Adrenal gland (tissue), 12 donors: ENCODE results near the gene CNTLN. TPM values are rescaled to one million over a fixed set of nuclear protein-coding genes. Genes with fewer than 3 reads are reported as not detected.

Experiments used
- DNase-seq, 7 donors: peaks; one replicate each; pipeline ENCODE4 v3.0.0-alpha.2; 2019 to 2020
- H3K27ac ChIP-seq, 5 donors: fragments of 200-600 bp; sonication (generic) in 4 of 5; 1 replicate in 3 of 5; 2 replicates in 2 of 5; pipeline versions ENCODE4 v1.5.1 to v1.8.0; 2016 to 2020; ENCODE audit warnings: mild to moderate bottlenecking in 1 of 5
- H3K27me3 ChIP-seq: fragments of 200-600 bp; 2 replicates; pipeline ENCODE4 v1.8.0; 2021
- H3K36me3 ChIP-seq, 2 donors: fragments of 200-600 bp; replicated peaks in 1 of 2; 1 replicate in 1 of 2; 2 replicates in 1 of 2; pipeline versions ENCODE4 v1.5.1 to v1.8.0; 2018 to 2022
- H3K4me1 ChIP-seq, 2 donors: fragments of 200-600 bp; replicated peaks in 1 of 2; 1 replicate in 1 of 2; 2 replicates in 1 of 2; pipeline versions ENCODE4 v1.5.1 to v1.8.0; 2018 to 2021
- H3K4me3 ChIP-seq, 4 donors: fragments of 200-600 bp; sonication (generic) in 3 of 4; one replicate each; pipeline ENCODE4 v1.5.1; 2016 to 2018
- H3K9me3 ChIP-seq, 3 donors: fragments of 200-600 bp; sonication (generic) in 1 of 3; replicated peaks in 1 of 3; 1 replicate in 2 of 3; 2 replicates in 1 of 3; pipeline versions ENCODE4 v1.5.1 to v1.8.0; 2016 to 2021
- CTCF ChIP-seq, 6 experiments: fragments of 450-650 bp in 4 of 6; fragments of 200-600 bp in 2 of 6; sonication (generic) in 1 of 6; IDR thresholded peaks; 1 replicate in 5 of 6; 2 replicates in 1 of 6; pipeline versions ENCODE4 v1.5.1 to v1.8.0; 2016 to 2021; ENCODE audit warnings: antibody characterized with exemption in 6 of 6, mild to moderate bottlenecking in 2 of 6, moderate library complexity in 1 of 6
- POLR2A ChIP-seq, 2 donors: fragments of 450-650 bp; IDR thresholded peaks; one replicate each; pipeline ENCODE4 v1.6.1; 2017; ENCODE audit warnings: antibody characterized with exemption in 2 of 2, mild to moderate bottlenecking in 2 of 2, moderate library complexity in 1 of 2
- WGBS, 4 donors: extraction: QIAGEN DNeasy Blood & Tissue Kit in 2 of 4; methylation state at CpG; one replicate each; pipeline versions ENCODE4 v1.1.5 to v1.1.7; 2013 to 2017; 5-methylcytosine and 5-hydroxymethylcytosine counted together
- intact Hi-C, 2 donors: fragments of 100-400 bp; cut with DNase I; formaldehyde crosslinking; loops; one replicate each; pipeline versions ENCODE4 v1.14.1 to v1.15.0; 2022 to 2023
- polyA plus RNA-seq, 3 donors: library from polyadenylated mRNA; stranded (reverse); fragments of 200-250 nt in 2 of 3; fragments of 350-450 nt in 1 of 3; fragmentation: Illumina TruSeq in 1 of 3; extraction: RNeasy Lipid Tissue Mini Kit (QIAGEN cat#74804) in 1 of 3; gene quantifications; one replicate each; pipeline ENCODE4 v1.2.3, GENCODE V29; 2013 to 2014
- total RNA-seq, 9 donors: library from RNA; depleted of rRNA in 4 of 9; stranded (reverse); fragments of >200 nt in 4 of 9; fragments of 120-200 nt in 1 of 9; fragmentation: NEBNext Ultra II Directional in 1 of 9; extraction: Animal tissue kit (Norgen Biotek cat#: 25700) in 1 of 9; gene quantifications; one replicate each; pipeline versions ENCODE4 v1.1.0 to v1.2.4, GENCODE V29; 2013 to 2023
- donor health status: healthy with polysubstance abuse.
- donor health status: Bipolar disorder and iron deficiency.
- donor health status: DM: yes; HTN: yes; CAD: no.
- donor health status: DM: no; HTN: no; CAD: no.
- donor health status: DM: no; HTN: no; CAD: no.
- donor health status: DM: yes; HTN: yes; CAD: no.

The CNTLN gene
- total and polyA plus RNA-seq, 12 donors, result 2.1 to 13.6 (median 6.4) TPM

GRCh38 chr9:17116400-17116837 is 18.4 kb upstream of the CNTLN start:
- no peaks in the 10 kb centered on the region for H3K27me3 ChIP-seq
- WGBS, 4 donors, result 10 to 15% (median 12%) methylated on average over 4 of the region's 4 CpGs
- H3K4me1 ChIP-seq, result no peaks in the 10 kb centered on the region

GRCh38 chr9:17117372-17117771 is 17.5 kb upstream of the CNTLN start:
- WGBS, 4 donors, result 54 to 64% (median 60%) methylated on average over 3 of the region's 3 CpGs
- no peaks in the 10 kb centered on the region for H3K9me3 ChIP-seq
- no peak overlapping the region for H3K27ac ChIP-seq
- no peak for DNase-seq
- H3K27me3 ChIP-seq, result no peaks in the 10 kb centered on the region
- no peaks in the 10 kb centered on the region for H3K36me3 ChIP-seq
- H3K4me1 ChIP-seq, result no peaks in the 10 kb centered on the region
- H3K4me3 ChIP-seq, result no peak overlapping the region
- intact Hi-C loops, result loop anchor here in 1 of 2 donors (5.0 kb wide), 1 partner anchor 345 kb away; no protein-coding TSS in a partner anchor
- TF ChIP-seq CTCF (IDR thresholded peaks at IDR 0.05) (no peak), POLR2A (IDR thresholded peaks at IDR 0.05) (no peak)

More at GRCh38 chr9:17116400-17116837, 18.4 kb upstream of the CNTLN start:
- Histone ChIP-seq H3K9me3 (no peaks in the 10 kb centered on the region), H3K36me3 (no peaks in the 10 kb centered on the region), H3K4me3 (no peak overlapping the region), H3K27ac (no peak overlapping the region)
- intact Hi-C loops, result loop anchor here in 1 of 2 donors (5.0 kb wide), 1 partner anchor 346 kb away; no protein-coding TSS in a partner anchor
- TF ChIP-seq CTCF (IDR thresholded peaks at IDR 0.05) (peak; percentile 29 to 64 (median 55)), POLR2A (IDR thresholded peaks at IDR 0.05) (no peak)
- DNase-seq, result no peak

- Histone ChIP-seq H3K36me3 (no peaks in the 10 kb centered on the region), H3K9me3 (no peaks in the 10 kb centered on the region), H3K27ac (no peak overlapping the region), H3K4me3 (no peak overlapping the region), H3K4me1 (no peaks in the 10 kb centered on the region), H3K27me3 (no peaks in the 10 kb centered on the region)
- 60 to 88% (median 74%) methylated on average over 1 of the region's 1 CpG for WGBS, 4 donors
- no peak for DNase-seq
- TF ChIP-seq POLR2A (IDR thresholded peaks at IDR 0.05) (no peak), CTCF (IDR thresholded peaks at IDR 0.05) (no peak)
- intact Hi-C loops, result no loop called here
These were observed 14.6 kb upstream of the CNTLN start for GRCh38 chr9:17120203-17120602.

GRCh38 chr9:17121264-17121663 is 13.6 kb upstream of the CNTLN start:
- Histone ChIP-seq H3K27ac (no peak overlapping the region), H3K36me3 (no peaks in the 10 kb centered on the region), H3K4me1 (no peaks in the 10 kb centered on the region), H3K27me3 (no peaks in the 10 kb centered on the region), H3K4me3 (no peak overlapping the region), H3K9me3 (no peaks in the 10 kb centered on the region)
- intact Hi-C loops, result no loop called here
- 75 to 85% (median 79%) methylated on average over 2 of the region's 2 CpGs for WGBS, 4 donors
- no peak for TF ChIP-seq CTCF (IDR thresholded peaks at IDR 0.05)
- no peak for TF ChIP-seq POLR2A (IDR thresholded peaks at IDR 0.05)
- DNase-seq, result no peak
